HepG2 (cell line): ENCODE data around the gene LYPD3. TPM values are rescaled to one million over a fixed set of nuclear protein-coding genes. Genes with fewer than 3 reads are reported as not detected.
A peak's percentile ranks its signal among the peaks of the same experiment; 100 is the strongest.

Source experiments
- HOMEZ ChIP-seq: IDR thresholded peaks from 2 replicates; pipeline ENCODE4 v1.6.1; 2016; ENCODE audit warnings: low read depth
- KLF13 ChIP-seq: sonication (generic); formaldehyde crosslinking; IDR thresholded peaks from 2 replicates; pipeline ENCODE4 v1.4.0; 2020; ENCODE audit warnings: mild to moderate bottlenecking, missing genetic modification reagents
- KLF9 ChIP-seq: IDR thresholded peaks from 2 replicates; pipeline ENCODE4 v1.6.1; 2016; ENCODE audit warnings: low read depth
- LBX2 ChIP-seq: sonication (generic); formaldehyde crosslinking; IDR thresholded peaks from 2 replicates; pipeline ENCODE4 v1.5.0; 2020; ENCODE audit warnings: missing genetic modification reagents, mild to moderate bottlenecking, borderline replicate concordance
- MED1 ChIP-seq: sonication (generic); formaldehyde crosslinking; IDR thresholded peaks from 2 replicates; pipeline ENCODE4 v1.4.0; 2020; ENCODE audit warnings: missing genetic modification reagents
- NCOR1 ChIP-seq: fragments of 200-600 bp; sonication (generic); IDR thresholded peaks from 2 replicates; pipeline ENCODE4 v1.7.0; 2017; ENCODE audit warnings: antibody characterized with exemption, low read length, borderline replicate concordance
- NFIB ChIP-seq: sonication (generic); formaldehyde crosslinking; IDR thresholded peaks from 2 replicates; pipeline ENCODE4 v1.9.0; 2021; ENCODE audit warnings: missing genetic modification reagents, mild to moderate bottlenecking, borderline replicate concordance
- PPARG ChIP-seq: conservative IDR thresholded peaks from 2 replicates; pipeline ENCODE4 v1.6.1; 2016; ENCODE audit warnings: missing biosample characterization, missing genetic modification reagents
- PRPF4 ChIP-seq: fragments of 200-400 bp; formaldehyde crosslinking; IDR thresholded peaks from 2 replicates; pipeline ENCODE4 v1.6.1; 2016; ENCODE audit warnings: low read length, low read depth; ENCODE audit not compliant: poor library complexity, severe bottlenecking
- SOX5 ChIP-seq: IDR thresholded peaks from 2 replicates; pipeline ENCODE4 v1.6.1; 2016; ENCODE audit warnings: borderline replicate concordance
- SP2 ChIP-seq: sonication (generic); formaldehyde crosslinking; IDR thresholded peaks from 2 replicates; pipeline ENCODE4 v1.5.1; 2020; ENCODE audit warnings: mild to moderate bottlenecking, missing genetic modification reagents
- SPEN ChIP-seq: sonication (generic); formaldehyde crosslinking; IDR thresholded peaks from 2 replicates; pipeline ENCODE4 v1.5.1; 2020; ENCODE audit warnings: low read depth, mild to moderate bottlenecking, missing genetic modification reagents
- SRSF4 ChIP-seq: fragments of 200-400 bp; formaldehyde crosslinking; IDR thresholded peaks from one replicate; pipeline ENCODE4 v1.6.1; 2018; ENCODE audit warnings: mild to moderate bottlenecking, low read depth, low read length, moderate library complexity; ENCODE audit not compliant: poor library complexity, severe bottlenecking
- WIZ ChIP-seq: sonication (generic); formaldehyde crosslinking; IDR thresholded peaks from 2 replicates; pipeline ENCODE4 v1.5.1; 2020; ENCODE audit warnings: mild to moderate bottlenecking, missing genetic modification reagents
- ZBTB39 ChIP-seq: sonication (generic); formaldehyde crosslinking; IDR thresholded peaks from 2 replicates; pipeline ENCODE4 v1.5.0; 2020; ENCODE audit warnings: missing genetic modification reagents
- ZNF224 ChIP-seq: sonication (generic); formaldehyde crosslinking; IDR thresholded peaks from 2 replicates; pipeline ENCODE4 v1.5.0; 2020; ENCODE audit warnings: mild to moderate bottlenecking, missing genetic modification reagents
- ZNF740 ChIP-seq: sonication (generic); formaldehyde crosslinking; IDR thresholded peaks from 2 replicates; pipeline ENCODE4 v1.4.0; 2020; ENCODE audit warnings: missing genetic modification reagents
- polyA plus RNA-seq, 8 experiments: library from polyadenylated mRNA; depleted of rRNA in 3 of 8; stranded (reverse) in 7 of 8; unstranded in 1 of 8; fragments of >200 nt; fragmentation: Illumina TruSeq in 4 of 8; extraction: Trizol in 4 of 8; gene quantifications; 2 replicates each; pipeline versions ENCODE4 v1.2.1 to v1.2.3, GENCODE V29; 2011 to 2016; ENCODE audit warnings: low read depth in 4 of 8, missing spikeins in 1 of 8, mixed read lengths in 1 of 8; ENCODE audit not compliant: insufficient read depth in 1 of 8
- total RNA-seq, 5 experiments: library from RNA; depleted of rRNA; stranded (reverse); fragments of >200 nt; fragmentation: Illumina TruSeq; extraction: Trizol; gene quantifications; 2 replicates each; pipeline ENCODE4 v1.2.3, GENCODE V29; 2016; ENCODE audit warnings: low read depth in 1 of 5
- TF ChIP-seq, protein P1 (sequence below): sonication (generic); formaldehyde crosslinking; IDR thresholded peaks from 2 replicates; pipeline ENCODE4 v1.4.0; 2020; ENCODE audit warnings: mild to moderate bottlenecking, missing genetic modification reagents
- TF ChIP-seq, protein P2 (sequence below): sonication (generic); formaldehyde crosslinking; IDR thresholded peaks from 2 replicates; pipeline ENCODE4 v1.4.0; 2020; ENCODE audit warnings: missing genetic modification reagents

Gene LYPD3
- total and polyA plus RNA-seq, 2 of the 13 experiments (the other 11 are each of a cell fraction or from before 2014, with no cell fraction given) = 0.51 to 1.5 TPM

GRCh38 chr19:43462785-43463380 is 2.5 kb downstream of the LYPD3 start (continued):
- TF ChIP-seq PPARG (no peak), SOX5 (no peak), LBX2 (CRISPR knock-in tag) (peak; percentile 34; the same call in 1 of the 2 replicates), MED1 (CRISPR knock-in tag) (peak; percentile 18; the same call in 1 of the 2 replicates), ZNF740 (CRISPR knock-in tag) (no peak), WIZ (CRISPR knock-in tag) (no peak), ZNF224 (0 out of 2 replicates have a peak, but pooled peaks have one; percentile 51), ZBTB39 (CRISPR knock-in tag) (no peak), NCOR1 (no peak), SPEN (CRISPR knock-in tag) (peak; percentile 73; the same call in 1 of the 2 replicates), KLF13 (CRISPR knock-in tag) (no peak), SP2 (no peak), NFIB (CRISPR knock-in tag) (no peak), HOMEZ (no peak), KLF9 (CRISPR knock-in tag) (no peak), PRPF4 (no peak), SRSF4 (no peak)
- TF ChIP-seq, protein P1, sequence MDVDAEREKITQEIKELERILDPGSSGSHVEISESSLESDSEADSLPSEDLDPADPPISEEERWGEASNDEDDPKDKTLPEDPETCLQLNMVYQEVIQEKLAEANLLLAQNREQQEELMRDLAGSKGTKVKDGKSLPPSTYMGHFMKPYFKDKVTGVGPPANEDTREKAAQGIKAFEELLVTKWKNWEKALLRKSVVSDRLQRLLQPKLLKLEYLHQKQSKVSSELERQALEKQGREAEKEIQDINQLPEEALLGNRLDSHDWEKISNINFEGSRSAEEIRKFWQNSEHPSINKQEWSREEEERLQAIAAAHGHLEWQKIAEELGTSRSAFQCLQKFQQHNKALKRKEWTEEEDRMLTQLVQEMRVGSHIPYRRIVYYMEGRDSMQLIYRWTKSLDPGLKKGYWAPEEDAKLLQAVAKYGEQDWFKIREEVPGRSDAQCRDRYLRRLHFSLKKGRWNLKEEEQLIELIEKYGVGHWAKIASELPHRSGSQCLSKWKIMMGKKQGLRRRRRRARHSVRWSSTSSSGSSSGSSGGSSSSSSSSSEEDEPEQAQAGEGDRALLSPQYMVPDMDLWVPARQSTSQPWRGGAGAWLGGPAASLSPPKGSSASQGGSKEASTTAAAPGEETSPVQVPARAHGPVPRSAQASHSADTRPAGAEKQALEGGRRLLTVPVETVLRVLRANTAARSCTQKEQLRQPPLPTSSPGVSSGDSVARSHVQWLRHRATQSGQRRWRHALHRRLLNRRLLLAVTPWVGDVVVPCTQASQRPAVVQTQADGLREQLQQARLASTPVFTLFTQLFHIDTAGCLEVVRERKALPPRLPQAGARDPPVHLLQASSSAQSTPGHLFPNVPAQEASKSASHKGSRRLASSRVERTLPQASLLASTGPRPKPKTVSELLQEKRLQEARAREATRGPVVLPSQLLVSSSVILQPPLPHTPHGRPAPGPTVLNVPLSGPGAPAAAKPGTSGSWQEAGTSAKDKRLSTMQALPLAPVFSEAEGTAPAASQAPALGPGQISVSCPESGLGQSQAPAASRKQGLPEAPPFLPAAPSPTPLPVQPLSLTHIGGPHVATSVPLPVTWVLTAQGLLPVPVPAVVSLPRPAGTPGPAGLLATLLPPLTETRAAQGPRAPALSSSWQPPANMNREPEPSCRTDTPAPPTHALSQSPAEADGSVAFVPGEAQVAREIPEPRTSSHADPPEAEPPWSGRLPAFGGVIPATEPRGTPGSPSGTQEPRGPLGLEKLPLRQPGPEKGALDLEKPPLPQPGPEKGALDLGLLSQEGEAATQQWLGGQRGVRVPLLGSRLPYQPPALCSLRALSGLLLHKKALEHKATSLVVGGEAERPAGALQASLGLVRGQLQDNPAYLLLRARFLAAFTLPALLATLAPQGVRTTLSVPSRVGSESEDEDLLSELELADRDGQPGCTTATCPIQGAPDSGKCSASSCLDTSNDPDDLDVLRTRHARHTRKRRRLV (CRISPR knock-in tag) = no peak
- TF ChIP-seq, protein P2, sequence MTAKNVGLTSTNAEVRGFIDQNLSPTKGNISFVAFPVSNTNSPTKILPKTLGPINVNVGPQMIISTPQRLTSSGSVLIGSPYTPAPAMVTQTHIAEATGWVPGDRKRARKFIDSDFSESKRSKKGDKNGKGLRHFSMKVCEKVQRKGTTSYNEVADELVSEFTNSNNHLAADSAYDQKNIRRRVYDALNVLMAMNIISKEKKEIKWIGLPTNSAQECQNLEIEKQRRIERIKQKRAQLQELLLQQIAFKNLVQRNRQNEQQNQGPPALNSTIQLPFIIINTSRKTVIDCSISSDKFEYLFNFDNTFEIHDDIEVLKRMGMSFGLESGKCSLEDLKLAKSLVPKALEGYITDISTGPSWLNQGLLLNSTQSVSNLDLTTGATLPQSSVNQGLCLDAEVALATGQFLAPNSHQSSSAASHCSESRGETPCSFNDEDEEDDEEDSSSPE (CRISPR knock-in tag) = no peak
